ENCODE results near the gene TIAM1. TPM values are rescaled to one million over a fixed set of nuclear protein-coding genes. Genes with fewer than 3 reads are reported as not detected.

Gene TIAM1
- total RNA-seq, 2 experiments from 2014 or later, result 15.0 to 25.1 TPM

DNA sequence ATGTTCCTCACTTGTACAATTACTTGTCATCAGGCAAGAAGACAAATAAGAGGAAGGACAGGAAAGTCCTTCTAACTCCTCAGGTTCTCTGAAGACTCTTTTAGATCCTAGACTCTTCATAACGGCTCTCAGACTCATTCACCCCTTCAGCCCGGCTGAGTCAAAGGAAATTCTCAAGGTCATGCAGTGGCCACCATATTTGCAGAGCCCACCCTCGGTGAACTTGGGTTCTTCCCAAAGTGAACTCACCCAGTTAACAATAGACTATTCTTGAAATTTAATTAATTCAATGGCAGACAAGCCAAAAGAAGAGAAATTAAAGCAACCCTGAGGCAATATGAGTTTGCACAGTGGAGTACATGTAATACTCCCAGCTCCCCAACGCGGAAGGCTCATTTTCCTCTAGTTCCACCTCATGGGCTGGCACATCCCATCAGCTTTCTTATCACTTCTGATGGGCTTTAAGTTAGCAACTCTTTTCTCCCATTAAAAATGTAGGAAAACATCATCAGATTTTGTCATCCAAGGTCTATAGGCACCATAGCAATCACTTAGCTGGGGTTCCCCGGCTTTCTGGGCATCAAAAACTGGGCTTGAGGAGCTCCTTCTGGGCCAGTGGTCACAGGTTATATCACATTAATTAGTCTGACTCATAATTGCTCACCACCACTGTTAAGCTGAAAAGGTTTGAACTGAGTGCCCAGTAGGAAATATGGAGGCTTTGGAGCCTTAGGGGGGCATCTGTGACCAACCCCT is 27.8 kb upstream of the TIAM1 start:
- POLR2A ChIA-PET, result no interaction called here
- CTCF ChIA-PET (ENCODE audit: unreplicated experiment), result no interaction called here
- no TSS peak for BruUV-seq (replicated peaks)

DNA sequence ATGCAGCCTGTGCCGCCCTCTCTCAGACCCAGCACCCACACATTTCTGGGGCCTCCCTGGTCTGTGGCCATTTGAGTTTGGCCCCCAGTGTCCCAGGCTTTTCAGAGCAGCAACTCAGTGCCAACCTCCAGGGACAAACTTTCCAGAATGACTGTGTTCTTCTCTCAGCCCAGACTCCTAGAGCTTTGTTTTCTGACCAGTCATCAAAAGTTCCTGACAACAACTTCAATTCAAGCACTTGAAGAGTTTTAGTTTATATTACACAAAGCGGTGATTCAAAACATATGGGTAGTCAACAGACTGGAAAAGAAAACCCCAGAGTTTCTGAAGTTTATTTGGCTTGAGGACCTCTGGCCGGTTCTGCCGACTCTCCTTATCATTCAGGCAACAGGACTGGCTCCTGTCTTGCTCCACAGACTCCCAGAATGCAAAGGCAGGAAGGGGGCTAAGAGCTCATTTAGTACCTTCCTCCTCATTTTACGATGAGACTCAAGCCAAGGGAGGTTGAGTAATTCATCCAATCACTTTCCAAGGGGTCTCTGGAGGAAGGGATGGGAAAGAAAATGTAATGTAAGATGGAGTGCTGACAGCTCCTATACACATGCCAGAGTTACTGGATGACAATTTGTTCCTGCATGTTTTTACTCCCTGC is 27.0 kb upstream of the TIAM1 start:
- intact Hi-C loops (cut with micrococcal nuclease; ENCODE audit: unreplicated experiment), result no loop called here
- TF ChIP-seq, protein P1, sequence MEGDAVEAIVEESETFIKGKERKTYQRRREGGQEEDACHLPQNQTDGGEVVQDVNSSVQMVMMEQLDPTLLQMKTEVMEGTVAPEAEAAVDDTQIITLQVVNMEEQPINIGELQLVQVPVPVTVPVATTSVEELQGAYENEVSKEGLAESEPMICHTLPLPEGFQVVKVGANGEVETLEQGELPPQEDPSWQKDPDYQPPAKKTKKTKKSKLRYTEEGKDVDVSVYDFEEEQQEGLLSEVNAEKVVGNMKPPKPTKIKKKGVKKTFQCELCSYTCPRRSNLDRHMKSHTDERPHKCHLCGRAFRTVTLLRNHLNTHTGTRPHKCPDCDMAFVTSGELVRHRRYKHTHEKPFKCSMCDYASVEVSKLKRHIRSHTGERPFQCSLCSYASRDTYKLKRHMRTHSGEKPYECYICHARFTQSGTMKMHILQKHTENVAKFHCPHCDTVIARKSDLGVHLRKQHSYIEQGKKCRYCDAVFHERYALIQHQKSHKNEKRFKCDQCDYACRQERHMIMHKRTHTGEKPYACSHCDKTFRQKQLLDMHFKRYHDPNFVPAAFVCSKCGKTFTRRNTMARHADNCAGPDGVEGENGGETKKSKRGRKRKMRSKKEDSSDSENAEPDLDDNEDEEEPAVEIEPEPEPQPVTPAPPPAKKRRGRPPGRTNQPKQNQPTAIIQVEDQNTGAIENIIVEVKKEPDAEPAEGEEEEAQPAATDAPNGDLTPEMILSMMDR (conservative IDR thresholded peaks at IDR 0.05; ENCODE audit: low read length), result no peak
- no peak for TF ChIP-seq EZH2phosphoT487 (IDR thresholded peaks at IDR 0.05; ENCODE audit: borderline replicate concordance, low read depth, low read length)

More for the DNA sequence above, 27.8 kb upstream of the TIAM1 start:
- Histone ChIP-seq H3K27ac (ENCODE audit: low read depth, low read length, poor library complexity, severe bottlenecking) (no peak overlapping the region), H2AFZ (ENCODE audit: low read length) (no peak overlapping the region), H3K4me1 (ENCODE audit: insufficient read depth, low read length, poor library complexity, severe bottlenecking) (no peaks in the 10 kb centered on the region), H3K9me2 (ENCODE audit: insufficient read depth, low read length) (no peaks in the 10 kb centered on the region), H3K4me2 (ENCODE audit: low read length) (no peak overlapping the region), H3K79me2 (ENCODE audit: insufficient read depth, low read depth, low read length) (no peaks in the 10 kb centered on the region), H3K36me3 (ENCODE audit: insufficient read depth, low read length) (no peaks in the 10 kb centered on the region), H3K9me3 (ENCODE audit: low read length) (no peaks in the 10 kb centered on the region), H4K20me1 (ENCODE audit: insufficient read depth, low read length) (no peaks in the 10 kb centered on the region), H3K4me3 (ENCODE audit: low read depth, low read length, poor library complexity, severe bottlenecking) (no peak overlapping the region)
- no peak for DNase-seq (ENCODE audit: low spot score)
- intact Hi-C loops (cut with micrococcal nuclease; ENCODE audit: unreplicated experiment), result no loop called here
- TF ChIP-seq, protein P1 (conservative IDR thresholded peaks at IDR 0.05; ENCODE audit: low read length), result no peak
- TF ChIP-seq EZH2phosphoT487 (IDR thresholded peaks at IDR 0.05; ENCODE audit: borderline replicate concordance, low read depth, low read length), result no peak

More for the DNA sequence above, 27.0 kb upstream of the TIAM1 start:
- Histone ChIP-seq H3K4me1 (ENCODE audit: insufficient read depth, low read length, poor library complexity, severe bottlenecking) (no peaks in the 10 kb centered on the region), H4K20me1 (ENCODE audit: insufficient read depth, low read length) (no peaks in the 10 kb centered on the region), H3K4me2 (ENCODE audit: low read length) (no peak overlapping the region), H3K4me3 (ENCODE audit: low read depth, low read length, poor library complexity, severe bottlenecking) (no peak overlapping the region), H3K79me2 (ENCODE audit: insufficient read depth, low read depth, low read length) (no peaks in the 10 kb centered on the region), H3K9me2 (ENCODE audit: insufficient read depth, low read length) (no peaks in the 10 kb centered on the region), H3K9me3 (ENCODE audit: low read length) (no peaks in the 10 kb centered on the region), H3K36me3 (ENCODE audit: insufficient read depth, low read length) (no peaks in the 10 kb centered on the region), H2AFZ (ENCODE audit: low read length) (no peak overlapping the region), H3K27ac (ENCODE audit: low read depth, low read length, poor library complexity, severe bottlenecking) (no peak overlapping the region)
- BruUV-seq (replicated peaks), result no TSS peak
- ChIA-PET CTCF (ENCODE audit: unreplicated experiment) (no interaction called here), POLR2A (interaction anchor here (0.6 kb wide), 1 partner anchor 27 kb away, joined by 5 read pairs; no protein-coding TSS in a partner anchor)
- no peak for DNase-seq (ENCODE audit: low spot score)
